Measurements from ENCODE around the gene TNN.

TNN gene

GRCh38 chr1:175193527-175193910 is 125.9 kb downstream of the TNN start:
- DNase-seq (ENCODE audit: low read depth) = no peak
- TF ChIP-seq, protein P1, sequence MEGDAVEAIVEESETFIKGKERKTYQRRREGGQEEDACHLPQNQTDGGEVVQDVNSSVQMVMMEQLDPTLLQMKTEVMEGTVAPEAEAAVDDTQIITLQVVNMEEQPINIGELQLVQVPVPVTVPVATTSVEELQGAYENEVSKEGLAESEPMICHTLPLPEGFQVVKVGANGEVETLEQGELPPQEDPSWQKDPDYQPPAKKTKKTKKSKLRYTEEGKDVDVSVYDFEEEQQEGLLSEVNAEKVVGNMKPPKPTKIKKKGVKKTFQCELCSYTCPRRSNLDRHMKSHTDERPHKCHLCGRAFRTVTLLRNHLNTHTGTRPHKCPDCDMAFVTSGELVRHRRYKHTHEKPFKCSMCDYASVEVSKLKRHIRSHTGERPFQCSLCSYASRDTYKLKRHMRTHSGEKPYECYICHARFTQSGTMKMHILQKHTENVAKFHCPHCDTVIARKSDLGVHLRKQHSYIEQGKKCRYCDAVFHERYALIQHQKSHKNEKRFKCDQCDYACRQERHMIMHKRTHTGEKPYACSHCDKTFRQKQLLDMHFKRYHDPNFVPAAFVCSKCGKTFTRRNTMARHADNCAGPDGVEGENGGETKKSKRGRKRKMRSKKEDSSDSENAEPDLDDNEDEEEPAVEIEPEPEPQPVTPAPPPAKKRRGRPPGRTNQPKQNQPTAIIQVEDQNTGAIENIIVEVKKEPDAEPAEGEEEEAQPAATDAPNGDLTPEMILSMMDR (IDR thresholded peaks at IDR 0.05; ENCODE audit: control insufficient read depth, insufficient read depth, low read depth, low read length, missing control alignments) = no peak
- H3K4me3 ChIP-seq (ENCODE audit: control insufficient read depth, low read depth, low read length) = no peak overlapping the region

- no peak for DNase-seq (ENCODE audit: low read depth)
- TF ChIP-seq, protein P1 (IDR thresholded peaks at IDR 0.05; ENCODE audit: control insufficient read depth, insufficient read depth, low read depth, low read length, missing control alignments) = no peak
- H3K4me3 ChIP-seq (ENCODE audit: control insufficient read depth, low read depth, low read length) = no peak overlapping the region
These were observed 127.6 kb downstream of the TNN start for GRCh38 chr1:175195281-175195680.

DNA sequence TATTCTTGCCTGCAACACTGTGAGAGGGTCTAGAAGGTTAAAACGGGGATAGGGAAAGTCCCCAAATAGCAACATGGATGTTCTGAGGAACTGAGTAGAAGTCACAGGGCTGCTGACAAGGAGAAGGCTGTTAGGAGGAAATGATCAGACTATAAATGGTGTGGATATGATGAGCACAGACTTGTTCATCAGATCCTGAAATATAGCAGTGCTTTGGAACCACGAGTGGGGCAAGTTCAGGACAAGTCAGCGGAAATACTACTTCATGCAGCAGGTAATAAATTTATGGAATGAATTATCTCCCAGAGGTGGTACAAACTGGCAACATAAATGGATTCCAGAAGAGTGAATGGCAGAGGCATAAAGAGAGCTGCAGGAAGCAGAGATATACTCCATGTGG is 128.2 kb downstream of the TNN start:
- TF ChIP-seq, protein P1 (IDR thresholded peaks at IDR 0.05; ENCODE audit: control insufficient read depth, insufficient read depth, low read depth, low read length, missing control alignments) = no peak
- DNase-seq (ENCODE audit: low read depth) = no peak
- H3K4me3 ChIP-seq (ENCODE audit: control insufficient read depth, low read depth, low read length) = no peak overlapping the region

- DNase-seq (ENCODE audit: low read depth) = no peak
- no peak overlapping the region for H3K4me3 ChIP-seq (ENCODE audit: control insufficient read depth, low read depth, low read length)
- TF ChIP-seq, protein P1 (IDR thresholded peaks at IDR 0.05; ENCODE audit: control insufficient read depth, insufficient read depth, low read depth, low read length, missing control alignments) = no peak
These were observed 129.9 kb downstream of the TNN start for GRCh38 chr1:175197531-175197930.
